OCI-LY7 (cell line): ENCODE results near the gene IGSF22.

Experiments used
- CTCF ChIP-seq: fragments of 200-600 bp; sonication (generic); conservative IDR thresholded peaks from 2 replicates; pipeline ENCODE4 v1.5.1; 2014; ENCODE audit warnings: mild to moderate bottlenecking, antibody characterized with exemption, low read length, moderate library complexity, mixed read lengths
- EZH2phosphoT487 ChIP-seq: fragments of 200-600 bp; sonication (generic); IDR thresholded peaks from 2 replicates; pipeline ENCODE4 v1.6.1; 2018; ENCODE audit warnings: low read depth, borderline replicate concordance, mild to moderate bottlenecking, mixed run types, antibody characterized with exemption, low read length, moderate library complexity, mixed read lengths

GRCh38 chr11:18726040-18726439, at the start of gene IGSF22:
- no peak for TF ChIP-seq CTCF
- no peak for TF ChIP-seq EZH2phosphoT487
